DMS153 (cell line): ENCODE measurements around the gene PTPN4.
"Not testable (repeated sequence)": the region's sequence is repeated elsewhere in the genome, so short reads cannot be mapped to it uniquely, and the experiment has no call there.

Source experiments
- DNase-seq: peaks from one replicate; lab custom pipeline; 2025; lab: John Stamatoyannopoulos, UW

The PTPN4 gene

DNA sequence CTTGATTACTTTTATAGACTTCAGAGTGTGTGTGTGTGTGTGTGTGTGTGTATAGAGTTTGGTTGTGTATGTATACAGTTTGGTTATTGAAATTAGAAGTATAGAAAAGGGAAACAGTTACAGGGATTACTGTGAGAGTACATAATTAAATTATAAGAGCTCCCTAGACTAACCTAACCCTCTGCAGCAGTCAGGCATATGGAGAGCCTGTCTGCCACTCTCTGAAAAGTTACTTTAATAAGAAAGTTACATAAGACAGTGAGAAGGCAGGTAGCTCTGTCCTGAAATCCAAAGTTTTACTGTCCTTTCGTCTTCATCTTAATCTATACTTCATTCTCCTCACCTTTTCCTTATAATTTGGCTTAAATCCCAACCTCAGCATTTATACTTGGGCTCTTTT lies 181.7 kb downstream of the PTPN4 start:
- DNase-seq = no peak

DNA sequence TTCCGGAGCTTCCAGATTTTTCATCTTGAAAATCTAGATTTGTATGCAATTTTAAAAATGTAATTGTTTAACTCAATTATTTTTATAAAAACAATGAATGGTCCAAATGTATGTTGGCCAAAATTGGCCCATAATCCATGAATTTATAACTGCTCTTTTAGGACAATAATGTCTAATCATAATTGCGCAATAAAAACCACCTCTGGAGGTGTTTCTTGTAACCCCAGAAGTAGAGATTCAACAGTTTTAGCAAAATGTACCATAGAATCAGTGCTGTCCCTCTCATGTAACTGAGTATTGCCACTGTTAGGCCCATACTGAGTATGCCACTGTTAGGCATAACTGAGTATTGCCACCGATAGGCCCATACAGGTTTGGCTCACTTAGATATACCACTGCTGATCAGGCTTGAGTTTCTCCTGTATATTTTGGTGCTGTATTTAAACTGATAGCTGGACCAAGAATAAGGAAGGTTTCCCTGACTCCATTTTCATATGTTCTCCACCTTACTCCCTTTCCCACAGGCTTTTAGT lies 182.3 kb downstream of the PTPN4 start:
- DNase-seq = no peak

- DNase-seq = no peak
Observed at GRCh38 chr2:119943058-119943457, 183.3 kb downstream of the PTPN4 start.

- DNase-seq = no peak
Observed at GRCh38 chr2:119947535-119947934, 187.8 kb downstream of the PTPN4 start.

GRCh38 chr2:119950966-119951365 lies 191.2 kb downstream of the PTPN4 start:
- DNase-seq = no peak

DNA sequence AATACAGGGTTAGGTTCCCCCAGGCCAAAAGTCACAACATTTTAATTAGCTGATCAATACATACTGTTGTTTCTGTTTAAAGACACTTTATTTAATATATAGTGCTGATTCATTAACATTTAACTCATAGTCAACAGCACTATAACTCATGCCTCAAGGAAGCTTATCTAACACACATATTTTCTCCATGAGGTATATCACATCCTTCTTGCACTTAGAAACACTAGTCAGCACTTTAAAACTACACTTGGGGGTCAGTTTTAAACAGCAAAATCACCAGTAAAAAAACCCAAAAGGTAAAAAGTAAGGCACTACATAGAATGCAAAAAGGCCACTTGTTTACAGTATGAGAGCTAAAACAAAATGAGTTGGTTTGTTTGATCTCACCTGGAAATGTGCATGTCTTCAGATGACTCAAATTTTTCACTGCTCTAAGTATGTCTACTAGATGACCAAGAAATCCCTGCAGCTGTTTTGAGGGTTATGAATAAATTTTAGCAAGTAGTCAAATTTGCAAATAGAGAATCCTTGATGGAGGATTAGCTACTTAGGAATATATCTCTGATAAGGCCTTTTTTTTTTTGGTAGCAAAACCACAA lies 199.0 kb downstream of the PTPN4 start:
- DNase-seq = no peak

DNA sequence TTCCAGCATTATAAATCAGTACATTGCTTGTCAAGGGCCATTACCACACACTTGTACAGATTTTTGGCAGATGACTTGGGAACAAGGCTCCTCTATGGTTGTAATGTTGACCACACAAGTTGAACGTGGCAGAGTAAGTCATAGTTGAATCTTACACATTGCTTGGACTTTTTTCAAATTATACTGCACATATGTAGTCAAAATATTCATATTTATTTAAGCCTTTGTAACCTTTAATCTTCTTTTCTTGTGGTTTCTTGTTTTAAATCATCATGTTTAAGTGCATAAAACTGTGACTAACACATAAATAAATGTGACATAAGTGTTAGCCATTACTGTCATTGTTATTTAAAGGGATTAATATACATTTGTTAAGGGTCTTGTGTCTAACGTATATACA lies 201.1 kb downstream of the PTPN4 start:
- DNase-seq = no peak

DNA sequence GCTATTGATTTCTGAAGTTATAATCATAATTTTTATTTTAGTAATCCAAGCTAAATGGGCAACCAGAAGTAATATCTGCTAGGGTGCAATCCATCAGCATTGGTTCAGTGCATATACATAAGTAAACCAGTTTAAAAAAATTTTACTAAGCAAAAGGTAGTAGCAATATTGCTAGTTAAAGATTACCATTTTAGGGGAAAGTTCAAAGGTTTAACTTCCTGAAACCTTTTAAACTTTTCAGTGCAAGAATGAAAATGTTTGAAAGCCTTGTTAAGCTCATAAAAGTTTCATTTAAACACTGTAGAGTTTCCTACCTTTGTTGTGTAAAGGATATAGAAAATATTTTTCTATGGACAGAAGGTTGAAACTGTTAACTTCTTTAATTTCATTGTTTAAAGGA lies 222.2 kb downstream of the PTPN4 start:
- no peak for DNase-seq

DNA sequence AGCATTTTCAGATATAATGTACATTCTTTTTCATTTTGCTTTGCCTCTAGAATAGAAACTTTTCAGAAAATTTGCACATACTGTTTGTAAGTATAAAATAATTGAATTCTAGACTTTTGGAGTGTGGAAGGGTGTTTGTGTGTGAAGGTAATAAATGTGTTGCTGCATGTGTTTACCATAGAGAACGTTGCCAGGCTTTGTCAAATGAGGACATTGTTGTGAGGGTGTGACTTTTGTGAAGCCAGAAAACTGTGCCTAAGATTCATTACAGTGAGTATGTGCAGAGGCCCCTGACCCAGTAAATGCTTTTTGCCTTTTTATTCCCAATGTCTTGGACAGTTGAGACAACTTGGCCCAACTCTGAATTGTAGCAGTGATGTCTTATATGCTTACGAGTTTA lies 222.8 kb downstream of the PTPN4 start:
- DNase-seq = no peak

GRCh38 chr2:119983108-119983507 lies 223.4 kb downstream of the PTPN4 start:
- DNase-seq = no peak

GRCh38 chr2:119996148-119996547 lies 236.4 kb downstream of the PTPN4 start:
- no peak for DNase-seq

DNA sequence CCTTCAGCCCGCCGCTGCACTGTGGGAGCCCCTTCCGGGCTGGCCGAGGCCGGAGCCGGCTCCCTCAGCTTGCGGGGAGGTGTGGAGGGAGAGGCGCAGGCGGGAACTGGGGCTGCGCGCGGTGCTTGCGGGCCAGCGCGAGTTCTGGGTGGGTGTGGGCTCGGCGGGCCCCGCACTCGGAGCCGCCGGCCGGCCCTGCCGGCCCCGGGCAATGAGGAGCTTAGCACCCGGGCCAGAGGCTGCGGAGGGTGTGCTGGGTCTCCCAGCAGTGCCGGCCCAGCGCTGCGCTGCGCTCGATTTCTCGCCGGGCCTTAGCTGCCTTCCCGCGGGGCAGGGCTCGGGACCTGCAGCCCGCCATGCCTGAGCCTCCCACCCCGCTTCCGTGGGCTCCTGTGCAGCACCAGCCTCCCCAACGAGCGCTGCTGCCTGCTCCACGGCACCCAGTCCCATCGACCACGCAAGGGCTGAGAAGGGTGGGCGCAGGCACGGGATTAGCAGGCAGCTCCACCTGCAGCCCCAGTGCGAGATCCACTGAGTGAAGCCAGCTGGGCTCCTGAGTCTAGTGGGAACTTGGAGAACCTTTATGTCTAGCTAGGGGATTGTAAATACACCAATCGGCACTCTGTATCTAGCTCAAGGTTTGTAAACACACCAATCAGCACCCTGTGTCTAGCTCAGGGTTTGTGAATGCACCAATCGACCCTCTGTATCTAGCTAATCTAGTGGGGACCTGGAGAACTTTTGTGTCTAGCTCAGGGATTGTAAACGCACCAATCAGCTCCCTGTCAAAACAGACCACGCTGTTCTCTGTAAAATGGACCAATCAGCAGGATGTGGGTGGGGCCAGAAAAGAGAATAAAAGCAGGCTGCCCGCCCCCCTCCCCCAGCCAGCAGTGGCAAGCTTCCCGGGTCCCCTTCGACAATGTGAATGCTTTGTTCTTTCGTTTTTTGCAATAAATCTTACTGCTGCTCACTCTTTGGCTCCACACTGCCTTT lies 237.5 kb downstream of the PTPN4 start:
- not testable (repeated sequence) for DNase-seq

- no peak for DNase-seq
Observed at GRCh38 chr2:120001471-120001870, 241.7 kb downstream of the PTPN4 start.

- DNase-seq = no peak
Observed at GRCh38 chr2:120004254-120004653, 244.5 kb downstream of the PTPN4 start.

GRCh38 chr2:120005834-120006521 lies 246.3 kb downstream of the PTPN4 start:
- no peak for DNase-seq

- no peak for DNase-seq
Observed at GRCh38 chr2:120007851-120008250, 248.1 kb downstream of the PTPN4 start.

- no peak for DNase-seq
Observed at GRCh38 chr2:120012363-120012762, 252.6 kb downstream of the PTPN4 start.

GRCh38 chr2:120012771-120013596 lies 253.3 kb downstream of the PTPN4 start, which contains the start of gene EPB41L5:
Gene EPB41L5, plus strand, starts transcription at chr2:120013077. Its CDS starts 6,008 bp downstream, at chr2:120019085.
- peak; percentile 89 for DNase-seq

DNA sequence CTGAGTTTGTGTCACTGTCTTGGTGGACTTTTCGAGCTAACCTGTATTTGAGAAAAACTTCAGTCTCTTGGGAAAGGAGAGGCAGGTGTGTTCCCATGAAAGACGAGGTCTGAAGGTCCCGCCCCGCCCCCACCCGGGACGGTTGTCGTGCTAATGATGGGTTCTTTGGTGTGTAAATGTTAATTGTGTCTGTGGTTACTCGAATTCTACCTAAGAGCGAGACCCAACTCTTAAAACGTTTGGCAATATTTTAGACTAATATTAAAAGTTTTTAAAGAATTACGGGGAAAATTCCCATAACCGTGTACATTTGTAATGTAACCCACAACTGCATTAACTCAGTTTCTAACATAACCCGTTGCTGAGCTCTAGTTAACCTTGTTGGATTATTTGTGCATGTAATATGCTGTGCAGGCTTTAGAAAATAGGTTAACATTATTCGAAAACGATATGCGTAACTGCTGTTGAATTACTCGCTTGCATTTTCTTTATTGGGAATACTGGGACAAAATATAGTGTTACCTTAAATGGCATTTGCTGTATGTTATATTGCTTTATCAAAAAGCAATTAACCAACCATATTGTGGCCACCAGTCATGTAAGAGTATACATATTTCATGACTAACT lies 254.0 kb downstream of the PTPN4 start:
- DNase-seq = peak; percentile 17

DNA sequence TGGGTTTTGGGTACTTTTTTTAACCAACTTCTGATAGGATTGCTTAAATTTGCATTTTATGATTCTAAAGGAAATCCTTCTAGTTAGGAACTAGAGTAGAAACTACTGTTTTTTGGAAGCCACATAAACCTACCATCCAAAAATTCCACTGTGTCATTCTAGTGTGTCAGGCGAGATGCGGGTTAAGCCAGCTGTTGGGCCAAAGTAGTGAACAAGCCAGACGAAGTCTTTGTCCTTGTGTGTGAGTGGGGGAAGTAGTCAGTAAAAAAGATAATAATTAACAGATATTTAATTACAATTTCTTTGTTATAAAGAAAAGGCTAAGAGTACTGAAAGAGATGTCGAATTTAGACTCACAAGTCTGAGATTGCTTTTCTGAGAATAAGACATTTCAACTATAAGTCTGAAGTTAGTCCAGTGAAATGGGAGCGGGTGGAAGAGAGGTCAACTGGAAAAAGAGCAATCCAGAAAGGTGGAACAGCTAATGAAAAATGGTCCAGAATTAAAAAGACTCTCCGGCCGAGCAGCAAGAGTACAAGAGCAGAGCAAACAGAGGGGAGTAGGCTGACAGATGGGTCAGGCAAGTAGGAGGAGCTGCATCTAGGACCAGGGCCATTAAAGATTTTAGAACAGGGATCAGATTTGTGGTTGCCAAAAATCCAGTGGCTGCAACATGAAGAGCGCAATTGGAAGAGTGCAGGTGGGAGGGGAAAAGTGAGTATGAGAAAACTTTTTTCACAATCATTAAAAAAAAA lies 254.7 kb downstream of the PTPN4 start:
- no peak for DNase-seq
